Testis (tissue), 2 donors: ENCODE data around the gene CCL26.

Experiments used
- CTCF ChIP-seq, 3 experiments: fragments of 450-650 bp in 2 of 3; fragments of 200-600 bp in 1 of 3; sonication (generic) in 1 of 3; IDR thresholded peaks; one replicate each; pipeline ENCODE4 v1.5.1; 2016 to 2019; ENCODE audit warnings: antibody characterized with exemption in 3 of 3, mild to moderate bottlenecking in 2 of 3, moderate library complexity in 1 of 3
- POLR2A ChIP-seq: fragments of 450-650 bp; IDR thresholded peaks from one replicate; pipeline ENCODE4 v1.6.1; 2017; ENCODE audit warnings: antibody characterized with exemption, mild to moderate bottlenecking, moderate library complexity

GRCh38 chr7:75793676-75794075 lies 21.7 kb upstream of the CCL26 start:
- TF ChIP-seq CTCF (IDR thresholded peaks at IDR 0.05): no peak
- TF ChIP-seq POLR2A: no peak
